Measurements from ENCODE around the gene CSNK2A3.

GRCh38 chr11:11336664-11337063 lies 16.4 kb downstream of the CSNK2A3 start:
- TF ChIP-seq CTCF (IDR thresholded peaks at IDR 0.05; ENCODE audit: poor library complexity) (no peak), EZH2 (IDR thresholded peaks at IDR 0.05; ENCODE audit: borderline replicate concordance) (no peak)
